ENCODE results near the gene KYAT1. TPM values are rescaled to one million over a fixed set of nuclear protein-coding genes. Genes with fewer than 3 reads are reported as not detected.

The KYAT1 gene
- total RNA-seq, 1 experiment from 2014 or later = 27.6 TPM

- Histone ChIP-seq H3F3A (ENCODE audit: insufficient read depth, low read depth) (peaks cover 13% of the 10 kb centered on the region), H2AFZ (no peak overlapping the region), H4K20me1 (ENCODE audit: insufficient read depth) (no peaks in the 10 kb centered on the region), H3K27ac (no peak overlapping the region), H3K9me2 (ENCODE audit: insufficient read depth) (no peaks in the 10 kb centered on the region), H3K79me2 (ENCODE audit: low read depth) (peaks cover 79% of the 10 kb centered on the region), H3K36me3 (ENCODE audit: low read depth) (peaks cover 12% of the 10 kb centered on the region), H3K4me1 (replicated peaks; ENCODE audit: insufficient read depth) (peaks cover 17% of the 10 kb centered on the region), H3K4me2 (no peak overlapping the region), H3K9me3 (ENCODE audit: insufficient read depth, low read depth) (no peaks in the 10 kb centered on the region), H3K27me3 (ENCODE audit: insufficient read depth, low read depth) (no peaks in the 10 kb centered on the region), H3K4me3 (no peak overlapping the region)
- no peak for TF ChIP-seq EZH2 (IDR thresholded peaks at IDR 0.05; ENCODE audit: low read depth)
- TF ChIP-seq, protein P1, sequence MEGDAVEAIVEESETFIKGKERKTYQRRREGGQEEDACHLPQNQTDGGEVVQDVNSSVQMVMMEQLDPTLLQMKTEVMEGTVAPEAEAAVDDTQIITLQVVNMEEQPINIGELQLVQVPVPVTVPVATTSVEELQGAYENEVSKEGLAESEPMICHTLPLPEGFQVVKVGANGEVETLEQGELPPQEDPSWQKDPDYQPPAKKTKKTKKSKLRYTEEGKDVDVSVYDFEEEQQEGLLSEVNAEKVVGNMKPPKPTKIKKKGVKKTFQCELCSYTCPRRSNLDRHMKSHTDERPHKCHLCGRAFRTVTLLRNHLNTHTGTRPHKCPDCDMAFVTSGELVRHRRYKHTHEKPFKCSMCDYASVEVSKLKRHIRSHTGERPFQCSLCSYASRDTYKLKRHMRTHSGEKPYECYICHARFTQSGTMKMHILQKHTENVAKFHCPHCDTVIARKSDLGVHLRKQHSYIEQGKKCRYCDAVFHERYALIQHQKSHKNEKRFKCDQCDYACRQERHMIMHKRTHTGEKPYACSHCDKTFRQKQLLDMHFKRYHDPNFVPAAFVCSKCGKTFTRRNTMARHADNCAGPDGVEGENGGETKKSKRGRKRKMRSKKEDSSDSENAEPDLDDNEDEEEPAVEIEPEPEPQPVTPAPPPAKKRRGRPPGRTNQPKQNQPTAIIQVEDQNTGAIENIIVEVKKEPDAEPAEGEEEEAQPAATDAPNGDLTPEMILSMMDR (conservative IDR thresholded peaks at IDR 0.05) = no peak
- no TSS peak for BruUV-seq (replicated peaks)
- intact Hi-C loops (cut with micrococcal nuclease; ENCODE audit: unreplicated experiment) = no loop called here
- ChIA-PET CTCF (no interaction called here), POLR2A (ENCODE audit: unreplicated experiment) (no interaction called here)
- DNase-seq = no peak
Measured at GRCh38 chr9:128885376-128885775, 3.6 kb upstream of the KYAT1 start.

GRCh38 chr9:128884164-128884563, 2.4 kb upstream of the KYAT1 start:
- peaks cover 20% of the 10 kb centered on the region for H3K4me1 ChIP-seq (replicated peaks; ENCODE audit: insufficient read depth)
- CTCF ChIA-PET = no interaction called here
- no peak for DNase-seq
- peaks cover 13% of the 10 kb centered on the region for H3F3A ChIP-seq (ENCODE audit: insufficient read depth, low read depth)
- TF ChIP-seq, protein P1 (conservative IDR thresholded peaks at IDR 0.05) = no peak
- no peak for TF ChIP-seq EZH2 (IDR thresholded peaks at IDR 0.05; ENCODE audit: low read depth)
- H3K4me2 ChIP-seq = peak overlapping the region; percentile 88
- H4K20me1 ChIP-seq (ENCODE audit: insufficient read depth) = no peaks in the 10 kb centered on the region
- BruUV-seq (replicated peaks) = no TSS peak
- H3K27me3 ChIP-seq (ENCODE audit: insufficient read depth, low read depth) = no peaks in the 10 kb centered on the region
- H3K9me2 ChIP-seq (ENCODE audit: insufficient read depth) = no peaks in the 10 kb centered on the region
- peaks cover 87% of the 10 kb centered on the region for H3K79me2 ChIP-seq (ENCODE audit: low read depth)
- no peak overlapping the region for H3K4me3 ChIP-seq
- no peak overlapping the region for H3K27ac ChIP-seq
- H2AFZ ChIP-seq = no peak overlapping the region
- intact Hi-C loops (cut with micrococcal nuclease; ENCODE audit: unreplicated experiment) = loop anchor here (5.0 kb wide), 1 partner anchor 63 kb away; the partner anchor contains the start of genes DOLK and NUP188
- H3K36me3 ChIP-seq (ENCODE audit: low read depth) = peaks cover 12% of the 10 kb centered on the region
- no peaks in the 10 kb centered on the region for H3K9me3 ChIP-seq (ENCODE audit: insufficient read depth, low read depth)
- POLR2A ChIA-PET (ENCODE audit: unreplicated experiment) = no interaction called here

DNA sequence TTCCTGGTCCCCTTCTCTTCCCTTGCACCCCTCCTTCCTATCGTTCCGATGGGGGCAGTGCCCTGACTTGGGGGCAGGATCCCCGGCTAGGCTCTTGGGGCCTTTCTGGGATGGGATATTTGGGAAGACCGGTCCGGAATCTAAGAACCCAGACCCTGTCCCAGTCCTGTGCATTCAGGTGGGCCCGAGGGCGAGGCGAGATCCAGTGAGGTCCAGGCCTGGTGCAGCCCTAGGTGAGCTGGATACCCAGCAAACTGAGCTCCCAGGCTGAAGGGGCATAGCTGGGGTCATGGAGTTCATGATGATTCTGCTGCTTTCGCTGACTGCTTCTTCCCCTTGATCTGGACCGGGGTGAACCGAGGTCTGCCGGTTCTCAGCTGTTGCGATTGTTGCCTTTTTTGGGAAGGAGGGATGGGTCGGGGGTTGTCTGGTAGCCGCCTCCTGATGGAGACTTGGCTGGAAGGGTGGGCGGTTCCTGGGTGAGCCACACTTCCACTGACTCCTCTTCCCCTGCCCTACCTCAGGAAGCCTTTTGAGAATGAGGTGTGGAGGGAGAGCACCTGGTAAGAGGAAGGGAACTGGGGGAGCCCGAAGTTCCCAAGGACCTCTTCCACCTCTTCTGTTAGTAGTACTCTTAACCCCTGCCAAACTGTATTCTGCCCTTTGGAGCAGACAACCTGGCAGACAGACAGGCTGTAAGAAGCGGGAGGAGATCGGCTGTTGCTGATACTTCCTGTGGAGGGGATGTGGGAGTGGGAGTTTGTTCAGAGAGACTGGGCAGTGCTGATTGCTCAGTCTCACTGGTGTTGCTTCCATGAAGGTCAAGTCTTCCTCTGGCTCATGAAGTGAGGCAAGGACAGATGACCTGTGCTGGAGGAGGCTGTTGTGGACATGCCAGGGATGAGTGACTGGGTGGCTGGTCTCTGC, 1.2 kb upstream of the KYAT1 start:
- H3K4me2 ChIP-seq = peak overlapping the region; percentile 88
- peaks cover 20% of the 10 kb centered on the region for H3K4me1 ChIP-seq (replicated peaks; ENCODE audit: insufficient read depth)
- no peak for DNase-seq
- H3K27me3 ChIP-seq (ENCODE audit: insufficient read depth, low read depth) = no peaks in the 10 kb centered on the region
- TSS peak; percentile 35 for BruUV-seq (replicated peaks)
- H3K27ac ChIP-seq = peak overlapping the region; percentile 77
- H3K79me2 ChIP-seq (ENCODE audit: low read depth) = peaks cover 75% of the 10 kb centered on the region
- no peaks in the 10 kb centered on the region for H3K9me3 ChIP-seq (ENCODE audit: insufficient read depth, low read depth)
- peaks cover 12% of the 10 kb centered on the region for H3K36me3 ChIP-seq (ENCODE audit: low read depth)
- no peaks in the 10 kb centered on the region for H4K20me1 ChIP-seq (ENCODE audit: insufficient read depth)
- intact Hi-C loops (cut with micrococcal nuclease; ENCODE audit: unreplicated experiment) = loop anchor here (1.0 to 5.0 kb wide), 4 partner anchors 9 to 64 kb away; partner anchors contain the start of genes DOLK and NUP188
- POLR2A ChIA-PET (ENCODE audit: unreplicated experiment) = interaction anchor here (0.6 kb wide), 2 partner anchors 20 to 588 kb away, joined by 3 to 6 read pairs; no protein-coding TSS in a partner anchor
- H3K4me3 ChIP-seq = peak overlapping the region; percentile 87
- CTCF ChIA-PET = interaction anchor here (0.6 to 0.7 kb wide), 4 partner anchors 10 to 181 kb away, joined by 3 to 9 read pairs (median 6); partner anchors contain the start of gene PKN3
- no peak for TF ChIP-seq EZH2 (IDR thresholded peaks at IDR 0.05; ENCODE audit: low read depth)
- TF ChIP-seq, protein P1 (conservative IDR thresholded peaks at IDR 0.05) = no peak
- peaks cover 14% of the 10 kb centered on the region for H3F3A ChIP-seq (ENCODE audit: insufficient read depth, low read depth)
- H3K9me2 ChIP-seq (ENCODE audit: insufficient read depth) = no peaks in the 10 kb centered on the region
- peak overlapping the region; percentile 68 for H2AFZ ChIP-seq

All from PC-9 (cell line).